ENCODE measurements around the gene ELMO1. TPM values are rescaled to one million over a fixed set of nuclear protein-coding genes. Genes with fewer than 3 reads are reported as not detected.

The ELMO1 gene
- total and polyA plus RNA-seq, 2 experiments from 2014 or later = 6.5 to 24.9 TPM

DNA sequence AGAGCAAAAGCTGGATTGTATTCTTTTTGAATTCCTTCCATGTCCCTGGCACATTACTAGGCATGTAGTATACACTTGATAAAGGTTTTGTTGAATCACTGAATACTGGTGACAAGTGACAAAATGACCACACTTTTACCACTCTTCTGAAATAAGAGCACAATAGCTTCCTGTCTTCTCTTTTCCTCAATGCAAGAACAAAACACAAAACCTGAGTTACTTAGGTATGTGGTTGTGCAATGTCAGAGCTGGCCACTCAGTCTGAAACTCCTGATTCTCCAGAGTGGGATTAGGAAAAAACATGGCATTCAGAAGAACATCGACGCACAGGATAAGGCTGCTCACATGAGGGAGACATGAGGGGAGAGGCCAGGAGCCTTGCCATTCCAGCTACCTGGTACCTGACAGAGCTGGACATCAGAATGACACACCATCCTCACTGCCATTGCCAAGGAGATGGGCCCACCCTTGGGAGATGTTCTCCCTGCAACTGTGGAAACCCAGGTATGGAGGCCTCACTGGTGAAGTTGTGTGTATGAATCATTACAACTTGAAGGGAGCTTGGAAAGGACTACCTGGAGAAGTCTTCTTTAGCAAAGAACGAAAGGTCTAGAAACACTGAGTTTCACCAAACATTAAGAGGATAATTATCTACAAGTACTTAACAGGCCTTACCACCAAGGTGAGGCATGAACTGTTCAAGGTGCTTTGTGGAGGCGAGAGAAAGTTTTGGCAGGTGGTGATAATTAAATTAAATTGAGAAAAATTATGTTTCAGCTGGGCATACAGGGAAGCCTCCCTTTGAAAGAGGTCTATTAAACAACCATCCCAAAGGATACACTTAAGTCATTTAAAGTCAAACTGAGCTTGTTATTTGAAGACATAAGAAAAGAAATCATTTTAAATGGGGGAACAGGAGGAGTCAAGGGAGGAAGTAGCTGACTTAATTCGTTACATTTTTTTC, 477.8 kb downstream of the ELMO1 start:
- H3K36me3 Mint-ChIP-seq (ENCODE audit: low read depth) = peaks cover 4% of the 10 kb centered on the region; the same call in 2 of the 3 replicates
- Histone ChIP-seq H3K4me1 (ENCODE audit: insufficient read depth) (no peaks in the 10 kb centered on the region), H2AFZ (no peak overlapping the region), H3K9me2 (ENCODE audit: insufficient read depth) (0 out of 2 replicates have a peak, but pooled peaks cover 5% of the 10 kb centered on the region), H3K27ac (ENCODE audit: low read depth) (no peak overlapping the region), H4K20me1 (replicated peaks; ENCODE audit: insufficient read depth) (no peaks in the 10 kb centered on the region), H3K79me2 (replicated peaks; ENCODE audit: insufficient read depth) (no peaks in the 10 kb centered on the region), H3K4me3 (no peak overlapping the region), H3K27me3 (ENCODE audit: insufficient read depth) (no peaks in the 10 kb centered on the region), H3K36me3 (ENCODE audit: insufficient read depth) (no peaks in the 10 kb centered on the region), H3K4me2 (no peak overlapping the region), H3F3A (replicated peaks; ENCODE audit: low read depth) (no peaks in the 10 kb centered on the region)
- H3K27ac Mint-ChIP-seq = no peak overlapping the region
- TF ChIP-seq EZH2phosphoT487 (IDR thresholded peaks at IDR 0.05; ENCODE audit: unreplicated experiment) (no peak), ZNF114 (CRISPR knock-in tag; IDR thresholded peaks at IDR 0.05) (no peak), CREB1 (CRISPR knock-in tag; IDR thresholded peaks at IDR 0.05; ENCODE audit: low read depth) (no peak), EZH2 (IDR thresholded peaks at IDR 0.05; ENCODE audit: low read depth, unreplicated experiment) (no peak), ZNF331 (CRISPR knock-in tag; IDR thresholded peaks at IDR 0.05; ENCODE audit: low read depth) (no peak), POLR2AphosphoS5 (IDR thresholded peaks at IDR 0.05; ENCODE audit: low read depth) (no peak), STAT1 (IDR thresholded peaks at IDR 0.05; ENCODE audit: unreplicated experiment) (no peak)
- TF ChIP-seq, protein P1, sequence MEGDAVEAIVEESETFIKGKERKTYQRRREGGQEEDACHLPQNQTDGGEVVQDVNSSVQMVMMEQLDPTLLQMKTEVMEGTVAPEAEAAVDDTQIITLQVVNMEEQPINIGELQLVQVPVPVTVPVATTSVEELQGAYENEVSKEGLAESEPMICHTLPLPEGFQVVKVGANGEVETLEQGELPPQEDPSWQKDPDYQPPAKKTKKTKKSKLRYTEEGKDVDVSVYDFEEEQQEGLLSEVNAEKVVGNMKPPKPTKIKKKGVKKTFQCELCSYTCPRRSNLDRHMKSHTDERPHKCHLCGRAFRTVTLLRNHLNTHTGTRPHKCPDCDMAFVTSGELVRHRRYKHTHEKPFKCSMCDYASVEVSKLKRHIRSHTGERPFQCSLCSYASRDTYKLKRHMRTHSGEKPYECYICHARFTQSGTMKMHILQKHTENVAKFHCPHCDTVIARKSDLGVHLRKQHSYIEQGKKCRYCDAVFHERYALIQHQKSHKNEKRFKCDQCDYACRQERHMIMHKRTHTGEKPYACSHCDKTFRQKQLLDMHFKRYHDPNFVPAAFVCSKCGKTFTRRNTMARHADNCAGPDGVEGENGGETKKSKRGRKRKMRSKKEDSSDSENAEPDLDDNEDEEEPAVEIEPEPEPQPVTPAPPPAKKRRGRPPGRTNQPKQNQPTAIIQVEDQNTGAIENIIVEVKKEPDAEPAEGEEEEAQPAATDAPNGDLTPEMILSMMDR (conservative IDR thresholded peaks at IDR 0.05; ENCODE audit: low read depth in 2 of 2) = no peak
- TF ChIP-seq, protein P2, sequence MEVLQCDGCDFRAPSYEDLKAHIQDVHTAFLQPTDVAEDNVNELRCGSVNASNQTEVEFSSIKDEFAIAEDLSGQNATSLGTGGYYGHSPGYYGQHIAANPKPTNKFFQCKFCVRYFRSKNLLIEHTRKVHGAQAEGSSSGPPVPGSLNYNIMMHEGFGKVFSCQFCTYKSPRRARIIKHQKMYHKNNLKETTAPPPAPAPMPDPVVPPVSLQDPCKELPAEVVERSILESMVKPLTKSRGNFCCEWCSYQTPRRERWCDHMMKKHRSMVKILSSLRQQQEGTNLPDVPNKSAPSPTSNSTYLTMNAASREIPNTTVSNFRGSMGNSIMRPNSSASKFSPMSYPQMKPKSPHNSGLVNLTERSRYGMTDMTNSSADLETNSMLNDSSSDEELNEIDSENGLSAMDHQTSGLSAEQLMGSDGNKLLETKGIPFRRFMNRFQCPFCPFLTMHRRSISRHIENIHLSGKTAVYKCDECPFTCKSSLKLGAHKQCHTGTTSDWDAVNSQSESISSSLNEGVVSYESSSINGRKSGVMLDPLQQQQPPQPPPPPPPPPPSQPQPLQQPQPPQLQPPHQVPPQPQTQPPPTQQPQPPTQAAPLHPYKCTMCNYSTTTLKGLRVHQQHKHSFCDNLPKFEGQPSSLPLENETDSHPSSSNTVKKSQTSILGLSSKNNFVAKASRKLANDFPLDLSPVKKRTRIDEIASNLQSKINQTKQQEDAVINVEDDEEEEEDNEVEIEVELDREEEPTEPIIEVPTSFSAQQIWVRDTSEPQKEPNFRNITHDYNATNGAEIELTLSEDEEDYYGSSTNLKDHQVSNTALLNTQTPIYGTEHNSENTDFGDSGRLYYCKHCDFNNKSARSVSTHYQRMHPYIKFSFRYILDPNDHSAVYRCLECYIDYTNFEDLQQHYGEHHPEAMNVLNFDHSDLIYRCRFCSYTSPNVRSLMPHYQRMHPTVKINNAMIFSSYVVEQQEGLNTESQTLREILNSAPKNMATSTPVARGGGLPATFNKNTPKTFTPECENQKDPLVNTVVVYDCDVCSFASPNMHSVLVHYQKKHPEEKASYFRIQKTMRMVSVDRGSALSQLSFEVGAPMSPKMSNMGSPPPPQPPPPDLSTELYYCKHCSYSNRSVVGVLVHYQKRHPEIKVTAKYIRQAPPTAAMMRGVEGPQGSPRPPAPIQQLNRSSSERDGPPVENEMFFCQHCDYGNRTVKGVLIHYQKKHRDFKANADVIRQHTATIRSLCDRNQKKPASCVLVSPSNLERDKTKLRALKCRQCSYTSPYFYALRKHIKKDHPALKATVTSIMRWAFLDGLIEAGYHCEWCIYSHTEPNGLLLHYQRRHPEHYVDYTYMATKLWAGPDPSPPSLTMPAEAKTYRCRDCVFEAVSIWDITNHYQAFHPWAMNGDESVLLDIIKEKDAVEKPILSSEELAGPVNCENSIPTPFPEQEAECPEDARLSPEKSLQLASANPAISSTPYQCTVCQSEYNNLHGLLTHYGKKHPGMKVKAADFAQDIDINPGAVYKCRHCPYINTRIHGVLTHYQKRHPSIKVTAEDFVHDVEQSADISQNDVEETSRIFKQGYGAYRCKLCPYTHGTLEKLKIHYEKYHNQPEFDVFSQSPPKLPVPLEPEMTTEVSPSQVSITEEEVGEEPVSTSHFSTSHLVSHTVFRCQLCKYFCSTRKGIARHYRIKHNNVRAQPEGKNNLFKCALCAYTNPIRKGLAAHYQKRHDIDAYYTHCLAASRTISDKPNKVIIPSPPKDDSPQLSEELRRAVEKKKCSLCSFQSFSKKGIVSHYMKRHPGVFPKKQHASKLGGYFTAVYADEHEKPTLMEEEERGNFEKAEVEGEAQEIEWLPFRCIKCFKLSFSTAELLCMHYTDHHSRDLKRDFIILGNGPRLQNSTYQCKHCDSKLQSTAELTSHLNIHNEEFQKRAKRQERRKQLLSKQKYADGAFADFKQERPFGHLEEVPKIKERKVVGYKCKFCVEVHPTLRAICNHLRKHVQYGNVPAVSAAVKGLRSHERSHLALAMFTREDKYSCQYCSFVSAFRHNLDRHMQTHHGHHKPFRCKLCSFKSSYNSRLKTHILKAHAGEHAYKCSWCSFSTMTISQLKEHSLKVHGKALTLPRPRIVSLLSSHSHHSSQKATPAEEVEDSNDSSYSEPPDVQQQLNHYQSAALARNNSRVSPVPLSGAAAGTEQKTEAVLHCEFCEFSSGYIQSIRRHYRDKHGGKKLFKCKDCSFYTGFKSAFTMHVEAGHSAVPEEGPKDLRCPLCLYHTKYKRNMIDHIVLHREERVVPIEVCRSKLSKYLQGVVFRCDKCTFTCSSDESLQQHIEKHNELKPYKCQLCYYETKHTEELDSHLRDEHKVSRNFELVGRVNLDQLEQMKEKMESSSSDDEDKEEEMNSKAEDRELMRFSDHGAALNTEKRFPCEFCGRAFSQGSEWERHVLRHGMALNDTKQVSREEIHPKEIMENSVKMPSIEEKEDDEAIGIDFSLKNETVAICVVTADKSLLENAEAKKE (CRISPR knock-in tag; IDR thresholded peaks at IDR 0.05) = no peak
- H3K4me3 Mint-ChIP-seq = no peak overlapping the region
- H3K9me3 Mint-ChIP-seq = no peaks in the 10 kb centered on the region; the same call in 2 of the 3 replicates
- no peaks in the 10 kb centered on the region for H3K27me3 Mint-ChIP-seq (ENCODE audit: insufficient read depth, low read depth, poor library complexity)
- peaks cover 4% of the 10 kb centered on the region; the same call in 2 of the 3 replicates for H3K4me1 Mint-ChIP-seq
- ATAC-seq (no peak), DNase-seq (ENCODE audit: low spot score) (no peak)

Measured in GM23338 (cell line).